ENCODE results near the gene RPS25. TPM values are rescaled to one million over a fixed set of nuclear protein-coding genes. Genes with fewer than 3 reads are reported as not detected.

RPS25 gene
- total RNA-seq, 2 experiments from 2014 or later = 1,395 to 1,648 TPM

DNA sequence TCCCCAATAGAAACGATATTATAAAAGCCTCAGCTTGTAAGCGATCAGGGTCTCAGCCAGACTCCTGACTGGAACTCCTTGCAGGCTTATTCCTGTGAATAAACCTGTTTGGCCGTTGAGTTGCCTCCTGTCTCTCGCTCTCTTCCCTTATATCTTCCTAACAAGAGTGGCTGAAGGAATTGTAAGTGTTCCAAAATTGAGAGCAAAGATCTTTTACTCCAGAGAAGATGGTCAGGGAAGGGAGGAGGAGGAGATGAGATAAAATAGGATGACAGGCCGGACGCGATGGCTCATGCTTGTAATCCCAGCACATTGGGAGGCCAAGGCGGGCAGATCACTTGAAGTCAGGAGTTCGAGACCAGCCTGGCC lies 13.8 kb upstream of the RPS25 start:
- H4K20me1 ChIP-seq (ENCODE audit: insufficient read depth, low read length) = no peaks in the 10 kb centered on the region
- CTCF ChIA-PET (ENCODE audit: unreplicated experiment) = no interaction called here
- H3K4me1 ChIP-seq (ENCODE audit: insufficient read depth, low read length, poor library complexity, severe bottlenecking) = peaks cover 21% of the 10 kb centered on the region
- intact Hi-C loops (cut with micrococcal nuclease; ENCODE audit: unreplicated experiment) = no loop called here
- DNase-seq (ENCODE audit: low spot score) = no peak
- H3K4me2 ChIP-seq (ENCODE audit: low read length) = no peak overlapping the region
- no peak overlapping the region for H2AFZ ChIP-seq (ENCODE audit: low read length)
- H3K27ac ChIP-seq (ENCODE audit: low read depth, low read length, poor library complexity, severe bottlenecking) = no peak overlapping the region
- BruUV-seq (replicated peaks) = no TSS peak
- POLR2A ChIA-PET = no interaction called here
- H3K4me3 ChIP-seq (ENCODE audit: low read depth, low read length, poor library complexity, severe bottlenecking) = no peak overlapping the region
- TF ChIP-seq, protein P1, sequence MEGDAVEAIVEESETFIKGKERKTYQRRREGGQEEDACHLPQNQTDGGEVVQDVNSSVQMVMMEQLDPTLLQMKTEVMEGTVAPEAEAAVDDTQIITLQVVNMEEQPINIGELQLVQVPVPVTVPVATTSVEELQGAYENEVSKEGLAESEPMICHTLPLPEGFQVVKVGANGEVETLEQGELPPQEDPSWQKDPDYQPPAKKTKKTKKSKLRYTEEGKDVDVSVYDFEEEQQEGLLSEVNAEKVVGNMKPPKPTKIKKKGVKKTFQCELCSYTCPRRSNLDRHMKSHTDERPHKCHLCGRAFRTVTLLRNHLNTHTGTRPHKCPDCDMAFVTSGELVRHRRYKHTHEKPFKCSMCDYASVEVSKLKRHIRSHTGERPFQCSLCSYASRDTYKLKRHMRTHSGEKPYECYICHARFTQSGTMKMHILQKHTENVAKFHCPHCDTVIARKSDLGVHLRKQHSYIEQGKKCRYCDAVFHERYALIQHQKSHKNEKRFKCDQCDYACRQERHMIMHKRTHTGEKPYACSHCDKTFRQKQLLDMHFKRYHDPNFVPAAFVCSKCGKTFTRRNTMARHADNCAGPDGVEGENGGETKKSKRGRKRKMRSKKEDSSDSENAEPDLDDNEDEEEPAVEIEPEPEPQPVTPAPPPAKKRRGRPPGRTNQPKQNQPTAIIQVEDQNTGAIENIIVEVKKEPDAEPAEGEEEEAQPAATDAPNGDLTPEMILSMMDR (conservative IDR thresholded peaks at IDR 0.05; ENCODE audit: low read length) = no peak
- TF ChIP-seq EZH2phosphoT487 (IDR thresholded peaks at IDR 0.05; ENCODE audit: borderline replicate concordance, low read depth, low read length) = no peak
- H3K36me3 ChIP-seq (ENCODE audit: insufficient read depth, low read length) = no peaks in the 10 kb centered on the region
- H3K9me2 ChIP-seq (ENCODE audit: insufficient read depth, low read length) = no peaks in the 10 kb centered on the region
- H3K9me3 ChIP-seq (ENCODE audit: low read length) = no peaks in the 10 kb centered on the region
- no peaks in the 10 kb centered on the region for H3K79me2 ChIP-seq (ENCODE audit: insufficient read depth, low read depth, low read length)

DNA sequence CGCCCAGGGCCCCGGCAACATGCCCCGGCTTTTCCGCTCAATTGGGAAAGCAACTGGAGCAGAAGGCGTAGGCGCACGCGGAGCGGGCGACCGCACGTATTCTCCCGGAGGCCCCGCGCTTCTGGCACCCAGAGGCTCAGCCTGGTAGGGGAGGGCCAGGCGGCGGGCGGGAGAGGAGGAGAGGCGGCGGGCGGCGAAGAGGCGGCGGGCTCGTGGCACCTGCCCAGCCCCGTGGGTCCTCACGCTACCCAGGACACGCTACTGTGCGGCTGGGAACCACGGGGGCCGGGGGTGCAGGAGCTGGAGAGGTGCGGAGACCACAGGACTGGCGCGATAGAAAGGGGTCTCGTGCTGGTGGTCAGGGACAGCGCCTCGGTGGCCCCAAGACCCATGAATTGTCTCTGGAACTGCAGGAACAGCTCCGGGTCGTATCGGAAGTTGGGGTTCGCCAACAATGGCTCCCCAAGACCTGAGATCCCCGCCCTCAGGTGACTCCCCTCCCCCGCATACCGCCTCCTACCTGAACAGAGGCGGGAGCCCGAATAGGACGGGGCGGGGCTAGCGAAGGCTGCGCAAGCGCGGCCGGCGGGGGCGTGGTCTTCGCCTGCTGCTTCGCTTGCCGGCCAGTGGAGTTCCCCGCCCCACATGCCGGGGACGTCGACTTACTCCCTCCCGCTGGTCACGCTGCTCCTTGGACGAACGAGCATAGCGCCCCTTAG lies 12.3 kb upstream of the RPS25 start, which contains the start of gene SLC37A4:
Gene SLC37A4, minus strand, starts transcription at position 549 of the 719 bp plus-strand sequence.
- intact Hi-C loops (cut with micrococcal nuclease; ENCODE audit: unreplicated experiment) = loop anchor here (1.0 kb wide), 1 partner anchor 27 kb away; the partner anchor contains the start of gene HYOU1
- BruUV-seq (replicated peaks) = no TSS peak

More for the DNA sequence above, 12.3 kb upstream of the RPS25 start, which contains the start of gene SLC37A4:
- Histone ChIP-seq H3K4me1 (ENCODE audit: insufficient read depth, low read length, poor library complexity, severe bottlenecking) (peaks cover 21% of the 10 kb centered on the region), H2AFZ (ENCODE audit: low read length) (peak within 1 kb of the TSS; percentile 69; the same call in 1 of the 2 replicates), H3K27ac (ENCODE audit: low read depth, low read length, poor library complexity, severe bottlenecking) (peak within 1 kb of the TSS; percentile 4), H3K79me2 (ENCODE audit: insufficient read depth, low read depth, low read length) (no peaks in the 10 kb centered on the region), H3K4me3 (ENCODE audit: low read depth, low read length, poor library complexity, severe bottlenecking) (peak within 1 kb of the TSS; percentile 80), H3K9me2 (ENCODE audit: insufficient read depth, low read length) (no peaks in the 10 kb centered on the region), H4K20me1 (ENCODE audit: insufficient read depth, low read length) (no peaks in the 10 kb centered on the region), H3K36me3 (ENCODE audit: insufficient read depth, low read length) (peaks cover 6% of the 10 kb centered on the region; the same call in 1 of the 2 replicates), H3K9me3 (ENCODE audit: low read length) (no peaks in the 10 kb centered on the region), H3K4me2 (ENCODE audit: low read length) (peak within 1 kb of the TSS; percentile 89)
- POLR2A ChIA-PET = interaction anchor here (1.0 to 1.6 kb wide), 3 partner anchors 15 to 229 kb away, joined by 3 to 6 read pairs (median 4); no protein-coding TSS in a partner anchor
- peak; percentile 99 for DNase-seq (ENCODE audit: low spot score)
- TF ChIP-seq, protein P1 (conservative IDR thresholded peaks at IDR 0.05; ENCODE audit: low read length) = no peak
- no peak for TF ChIP-seq EZH2phosphoT487 (IDR thresholded peaks at IDR 0.05; ENCODE audit: borderline replicate concordance, low read depth, low read length)
- CTCF ChIA-PET (ENCODE audit: unreplicated experiment) = no interaction called here

Data from OCI-LY7 (cell line).